Stimulated activated CD8-positive, alpha-beta memory T cell treated with anti-CD3 and anti-CD28 coated beads, Interleukin-2, amount 100 ng/mL, for 48 hours (primary cell): ENCODE measurements around the gene NIT2.
"Not testable (repeated sequence)": the region's sequence is repeated elsewhere in the genome, so short reads cannot be mapped to it uniquely, and the experiment has no call there.

Source experiments
- DNase-seq, 2 donors: peaks; one replicate each; pipeline ENCODE4 v3.0.0-alpha.2; 2020; ENCODE audit warnings: low read depth in 2 of 2

The NIT2 gene

GRCh38 chr3:100334488-100335351 is at the start of gene NIT2:
TSS of gene NIT2 (plus strand) at chr3:100334757. CDS start at chr3:100334792, 35 bp downstream.
- DNase-seq: peak; percentile 70 to 75

- DNase-seq: no peak
Observed at GRCh38 chr3:100288288-100288894, 46.2 kb upstream of the NIT2 start.

GRCh38 chr3:100289339-100289738 is 45.2 kb upstream of the NIT2 start:
- no peak for DNase-seq

- DNase-seq: no peak
Observed at GRCh38 chr3:100295089-100295488, 39.5 kb upstream of the NIT2 start.

GRCh38 chr3:100297784-100298183 is 36.8 kb upstream of the NIT2 start:
- DNase-seq: no peak

GRCh38 chr3:100299016-100299415 is 35.5 kb upstream of the NIT2 start:
- DNase-seq: no peak

GRCh38 chr3:100306695-100307094 is 27.9 kb upstream of the NIT2 start:
- DNase-seq: no peak

- DNase-seq: no peak
Observed at GRCh38 chr3:100310355-100310965, 24.1 kb upstream of the NIT2 start.

- DNase-seq: no peak
Observed at GRCh38 chr3:100311011-100311410, 23.5 kb upstream of the NIT2 start.

GRCh38 chr3:100316641-100317069 is 17.9 kb upstream of the NIT2 start:
- DNase-seq: no peak

GRCh38 chr3:100317912-100318311 is 16.6 kb upstream of the NIT2 start:
- DNase-seq: no peak

- DNase-seq: no peak
Observed at GRCh38 chr3:100319951-100320350, 14.6 kb upstream of the NIT2 start.

- no peak for DNase-seq
Observed at GRCh38 chr3:100324044-100324443, 10.5 kb upstream of the NIT2 start.

GRCh38 chr3:100325827-100326226 is 8.7 kb upstream of the NIT2 start:
- no peak for DNase-seq

- DNase-seq: not testable (repeated sequence)
Observed at GRCh38 chr3:100327377-100327776, 7.2 kb upstream of the NIT2 start.

GRCh38 chr3:100329800-100330489 is 4.6 kb upstream of the NIT2 start:
- DNase-seq: no peak

- no peak for DNase-seq
Observed at GRCh38 chr3:100330651-100331050, 3.9 kb upstream of the NIT2 start.

GRCh38 chr3:100331660-100332059 is 2.9 kb upstream of the NIT2 start:
- DNase-seq: no peak

GRCh38 chr3:100333051-100333450 is 1.5 kb upstream of the NIT2 start:
- no peak for DNase-seq

GRCh38 chr3:100333970-100334487 is 528 bp upstream of the NIT2 start:
- no peak for DNase-seq

GRCh38 chr3:100335434-100335833 is 877 bp downstream of the NIT2 start:
- DNase-seq: peak; percentile 3 to 26

GRCh38 chr3:100336229-100336628 is 1.7 kb downstream of the NIT2 start:
- DNase-seq: not testable (repeated sequence)
